ENCODE measurements around the gene DOCK2. TPM values are rescaled to one million over a fixed set of nuclear protein-coding genes. Genes with fewer than 3 reads are reported as not detected.

Gene DOCK2
- total and polyA plus RNA-seq, 12 donors: 3.3 to 59.5 (median 21.0) TPM

DNA sequence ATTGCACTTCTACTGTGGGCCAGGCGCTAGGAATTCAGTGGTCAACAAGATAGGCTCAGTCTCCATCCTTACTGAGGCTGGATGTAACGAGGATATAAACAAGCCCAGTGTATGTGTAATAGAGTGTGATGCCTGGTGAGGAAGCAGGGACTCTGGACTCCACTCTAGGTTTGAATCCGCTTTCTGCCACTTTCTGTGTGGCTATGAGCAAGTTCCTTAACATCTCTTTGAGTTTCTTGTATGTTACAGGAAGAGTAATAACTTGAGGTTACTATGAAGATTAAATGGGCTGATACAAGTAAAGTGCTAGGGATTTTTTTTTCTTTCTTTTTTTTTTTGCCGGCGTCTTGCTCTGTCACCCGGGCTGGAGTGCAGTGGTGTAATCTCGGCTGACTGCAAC is 12.4 kb downstream of the DOCK2 start:
- no peaks in the 10 kb centered on the region for H3K27me3 ChIP-seq
- WGBS, 4 donors: 70 to 76% (median 73%) methylated on average over 7 of the region's 7 CpGs
- no peak for TF ChIP-seq POLR2A (IDR thresholded peaks at IDR 0.05)
- TF ChIP-seq, protein P1, sequence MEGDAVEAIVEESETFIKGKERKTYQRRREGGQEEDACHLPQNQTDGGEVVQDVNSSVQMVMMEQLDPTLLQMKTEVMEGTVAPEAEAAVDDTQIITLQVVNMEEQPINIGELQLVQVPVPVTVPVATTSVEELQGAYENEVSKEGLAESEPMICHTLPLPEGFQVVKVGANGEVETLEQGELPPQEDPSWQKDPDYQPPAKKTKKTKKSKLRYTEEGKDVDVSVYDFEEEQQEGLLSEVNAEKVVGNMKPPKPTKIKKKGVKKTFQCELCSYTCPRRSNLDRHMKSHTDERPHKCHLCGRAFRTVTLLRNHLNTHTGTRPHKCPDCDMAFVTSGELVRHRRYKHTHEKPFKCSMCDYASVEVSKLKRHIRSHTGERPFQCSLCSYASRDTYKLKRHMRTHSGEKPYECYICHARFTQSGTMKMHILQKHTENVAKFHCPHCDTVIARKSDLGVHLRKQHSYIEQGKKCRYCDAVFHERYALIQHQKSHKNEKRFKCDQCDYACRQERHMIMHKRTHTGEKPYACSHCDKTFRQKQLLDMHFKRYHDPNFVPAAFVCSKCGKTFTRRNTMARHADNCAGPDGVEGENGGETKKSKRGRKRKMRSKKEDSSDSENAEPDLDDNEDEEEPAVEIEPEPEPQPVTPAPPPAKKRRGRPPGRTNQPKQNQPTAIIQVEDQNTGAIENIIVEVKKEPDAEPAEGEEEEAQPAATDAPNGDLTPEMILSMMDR (IDR thresholded peaks at IDR 0.05): no peak
- H3K4me1 ChIP-seq (replicated peaks in 1 of 2): no peaks in the 10 kb centered on the region
- no peaks in the 10 kb centered on the region for H3K36me3 ChIP-seq (replicated peaks in 1 of 2)
- no peaks in the 10 kb centered on the region for H3K9me3 ChIP-seq (replicated peaks in 1 of 3)
- intact Hi-C loops (cut with DNase I): no loop called here
- H3K27ac ChIP-seq: no peak overlapping the region
- no peak overlapping the region for H3K4me3 ChIP-seq
- no peak for DNase-seq

DNA sequence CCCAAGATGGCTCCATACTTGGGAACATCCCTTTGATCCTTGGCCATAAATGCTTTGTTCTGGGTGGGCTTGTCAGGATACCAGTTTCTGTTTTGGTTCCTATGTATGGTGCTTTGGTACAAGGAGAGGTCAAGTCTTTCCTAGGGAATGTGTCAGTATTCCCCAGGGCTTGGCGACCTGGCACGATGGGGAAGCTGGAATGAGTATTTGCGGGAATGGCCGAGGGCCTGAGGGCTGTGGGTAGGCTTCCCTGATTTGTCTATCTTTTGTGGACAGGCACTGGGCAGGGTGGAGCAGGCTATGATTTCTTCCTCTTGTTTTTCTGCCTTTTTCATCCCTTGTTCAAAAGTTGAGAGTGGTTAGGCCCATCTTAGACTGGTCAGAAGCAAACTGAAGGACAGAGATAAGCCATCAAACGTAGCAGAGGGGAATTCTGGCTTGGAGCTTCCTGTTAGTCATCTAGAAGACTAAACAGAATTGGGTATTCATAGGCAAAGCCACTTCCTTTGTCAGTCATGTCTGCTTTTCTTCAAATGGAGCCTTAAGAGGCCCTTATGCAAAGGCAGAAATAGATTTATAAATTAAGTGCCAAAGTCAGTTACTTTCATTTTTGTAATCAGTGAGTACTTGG is 13.7 kb downstream of the DOCK2 start:
- WGBS, 4 donors: 64 to 77% (median 71%) methylated on average over 4 to 5 of the region's 5 CpGs
- Histone ChIP-seq H3K9me3 (replicated peaks in 1 of 3) (no peaks in the 10 kb centered on the region), H3K4me3 (no peak overlapping the region), H3K27ac (peak overlapping the region in 1 of 5 donors; percentile 20), H3K36me3 (replicated peaks in 1 of 2) (no peaks in the 10 kb centered on the region), H3K27me3 (no peaks in the 10 kb centered on the region), H3K4me1 (replicated peaks in 1 of 2) (no peaks in the 10 kb centered on the region)
- TF ChIP-seq, protein P1 (IDR thresholded peaks at IDR 0.05): no peak
- no peak for TF ChIP-seq POLR2A (IDR thresholded peaks at IDR 0.05)
- DNase-seq: no peak
- intact Hi-C loops (cut with DNase I): no loop called here

DNA sequence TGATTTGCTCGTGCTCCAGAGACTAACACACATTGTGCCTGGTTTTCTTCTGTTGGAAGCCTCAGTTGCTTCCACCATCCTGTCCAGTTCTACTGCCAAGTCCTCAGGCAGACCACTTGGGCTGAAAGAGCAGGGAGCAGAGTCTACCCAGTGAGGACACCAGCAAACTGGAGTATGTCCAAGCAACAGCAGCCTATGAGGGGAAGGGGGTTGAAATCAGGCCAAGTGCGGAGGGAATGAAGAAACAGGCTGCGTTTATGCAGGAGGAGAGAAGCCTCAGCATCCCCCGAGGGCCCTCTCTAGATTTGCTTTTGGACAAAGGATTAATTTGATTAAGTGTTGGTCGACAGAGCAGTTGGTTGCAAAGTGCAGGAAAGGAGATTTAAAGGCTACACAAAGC is 14.5 kb downstream of the DOCK2 start:
- Histone ChIP-seq H3K27ac (no peak overlapping the region), H3K4me1 (replicated peaks in 1 of 2) (no peaks in the 10 kb centered on the region), H3K27me3 (no peaks in the 10 kb centered on the region), H3K9me3 (replicated peaks in 1 of 3) (no peaks in the 10 kb centered on the region), H3K36me3 (replicated peaks in 1 of 2) (no peaks in the 10 kb centered on the region), H3K4me3 (no peak overlapping the region)
- DNase-seq: peak in 1 of 7 donors; percentile 54
- intact Hi-C loops (cut with DNase I): no loop called here
- WGBS, 4 donors: 67 to 76% (median 73%) methylated on average over 5 of the region's 5 CpGs
- TF ChIP-seq, protein P1 (IDR thresholded peaks at IDR 0.05): no peak
- TF ChIP-seq POLR2A (IDR thresholded peaks at IDR 0.05): no peak

DNA sequence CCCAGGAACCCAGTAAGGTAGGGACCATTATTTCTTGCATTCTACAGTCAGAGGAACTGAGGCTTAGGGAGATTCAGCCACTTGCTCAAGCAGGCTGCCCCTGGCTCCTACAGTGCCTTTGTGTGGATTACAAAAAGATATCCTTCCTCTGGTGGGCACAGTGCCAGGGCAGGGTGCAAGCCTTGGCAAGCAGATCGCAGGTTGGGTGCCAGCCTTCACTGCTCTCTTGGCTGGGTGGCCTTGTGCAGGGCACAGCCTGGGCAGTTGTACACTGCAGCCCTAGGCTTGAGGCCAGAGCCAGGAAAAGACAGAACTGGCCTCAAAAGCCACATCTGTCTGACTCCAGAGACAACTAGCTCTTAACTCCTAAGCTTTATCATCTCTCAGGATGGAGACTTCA is 15.0 kb downstream of the DOCK2 start:
- no peak overlapping the region for H3K4me3 ChIP-seq
- H3K36me3 ChIP-seq (replicated peaks in 1 of 2): no peaks in the 10 kb centered on the region
- no peaks in the 10 kb centered on the region for H3K27me3 ChIP-seq
- 20 to 52% (median 31%) methylated on average over 1 of the region's 1 CpG; no CpG with 5 or more reads in 1 of the 4 donors for WGBS, 4 donors
- intact Hi-C loops (cut with DNase I): no loop called here
- TF ChIP-seq, protein P1 (IDR thresholded peaks at IDR 0.05): no peak
- TF ChIP-seq POLR2A (IDR thresholded peaks at IDR 0.05): no peak
- no peaks in the 10 kb centered on the region for H3K9me3 ChIP-seq (replicated peaks in 1 of 3)
- H3K4me1 ChIP-seq (replicated peaks in 1 of 2): no peaks in the 10 kb centered on the region
- peak in 2 of 7 donors; percentile 7 to 29 for DNase-seq
- H3K27ac ChIP-seq: no peak overlapping the region

Data from adrenal gland (tissue), 12 donors.